Activated CD4-positive, alpha-beta T cell treated with anti-CD3 and anti-CD28 coated beads for 4 hours (primary cell): Measurements from ENCODE around the gene OTUD7B.
"Not testable (repeated sequence)": the region's sequence is repeated elsewhere in the genome, so short reads cannot be mapped to it uniquely, and the experiment has no call there.

Experiments used
- DNase-seq, 2 donors: peaks; one replicate each; pipeline ENCODE4 v3.0.0-alpha.2; 2020

OTUD7B gene

GRCh38 chr1:149942207-149942606, 68.3 kb downstream of the OTUD7B start:
- DNase-seq = no peak

- no peak for DNase-seq
Observed at GRCh38 chr1:149940427-149940826, 70.1 kb downstream of the OTUD7B start.

- not testable (repeated sequence) for DNase-seq
Observed at GRCh38 chr1:149938668-149939003, 71.9 kb downstream of the OTUD7B start.

- DNase-seq = no peak
Observed at GRCh38 chr1:149937759-149938158, 72.8 kb downstream of the OTUD7B start.

- no peak for DNase-seq
Observed at GRCh38 chr1:149936992-149937705, 73.4 kb downstream of the OTUD7B start.

GRCh38 chr1:149936170-149936991, 74.1 kb downstream of the OTUD7B start, which contains the start of gene MTMR11:
Gene MTMR11, minus strand, starts transcription at chr1:149936879. Its CDS starts 232 bp downstream, at chr1:149936647.
- no peak for DNase-seq

- DNase-seq = no peak
Observed at GRCh38 chr1:149934356-149934755, 76.2 kb downstream of the OTUD7B start.

- DNase-seq = no peak
Observed at GRCh38 chr1:149933208-149933607, 77.3 kb downstream of the OTUD7B start.

- DNase-seq = no peak
Observed at GRCh38 chr1:149932474-149932873, 78.1 kb downstream of the OTUD7B start.

GRCh38 chr1:149931212-149931790, 79.2 kb downstream of the OTUD7B start:
- no peak for DNase-seq

- DNase-seq = no peak
Observed at GRCh38 chr1:149929856-149930255, 80.7 kb downstream of the OTUD7B start.

- no peak for DNase-seq
Observed at GRCh38 chr1:149928401-149928724, 82.2 kb downstream of the OTUD7B start.

- peak; percentile 92 to 93 for DNase-seq
Observed at GRCh38 chr1:149927563-149928400, 82.7 kb downstream of the OTUD7B start, which contains the start of gene SF3B4. Gene SF3B4, minus strand, starts transcription at chr1:149927803. Its CDS starts 44 bp downstream, at chr1:149927759.

- no peak for DNase-seq
Observed at GRCh38 chr1:149927056-149927562, 83.4 kb downstream of the OTUD7B start.

GRCh38 chr1:149926296-149926695, 84.2 kb downstream of the OTUD7B start:
- no peak for DNase-seq

GRCh38 chr1:149925751-149926150, 84.8 kb downstream of the OTUD7B start:
- no peak for DNase-seq

GRCh38 chr1:149925345-149925744, 85.2 kb downstream of the OTUD7B start:
- DNase-seq = no peak

GRCh38 chr1:149923626-149924025, 86.9 kb downstream of the OTUD7B start:
- no peak for DNase-seq

GRCh38 chr1:149917571-149918144, 92.9 kb downstream of the OTUD7B start, which contains the start of gene SV2A:
Gene SV2A, minus strand, starts transcription at chr1:149917844. Its CDS starts 4,004 bp downstream, at chr1:149913840.
- DNase-seq = peak; percentile 40 to 44

- no peak for DNase-seq
Observed at GRCh38 chr1:149916898-149917252, 93.7 kb downstream of the OTUD7B start.

- DNase-seq = no peak
Observed at GRCh38 chr1:149916193-149916897, 94.2 kb downstream of the OTUD7B start.
